Upper lobe of left lung (tissue), 6 donors: ENCODE results near the gene TYW1. TPM values are rescaled to one million over a fixed set of nuclear protein-coding genes. Genes with fewer than 3 reads are reported as not detected.
"Not testable (repeated sequence)": the region's sequence is repeated elsewhere in the genome, so short reads cannot be mapped to it uniquely, and the experiment has no call there.

Experiments used
- ATAC-seq, 2 donors: fragments of 200-7000 bp; cut with Tn5 transposase; one replicate each; pipeline ENCODE4 v1.9.1; 2022; ENCODE audit warnings: mild to moderate bottlenecking in 2 of 2, moderate library complexity in 2 of 2; ENCODE audit not compliant: low FRiP score in 2 of 2
- DNase-seq, 2 donors: peaks; one replicate each; pipeline ENCODE4 v3.0.0-alpha.2; 2019 to 2020
- H3K27ac ChIP-seq, 4 donors: fragments of 200-600 bp; sonication (generic); one replicate each; pipeline ENCODE4 v1.5.1; 2016 to 2019
- H3K27me3 ChIP-seq, 4 donors: fragments of 200-600 bp; sonication (generic); one replicate each; pipeline ENCODE4 v1.5.1; 2017 to 2019
- H3K36me3 ChIP-seq, 4 donors: fragments of 200-600 bp; sonication (generic); one replicate each; pipeline ENCODE4 v1.5.1; 2016 to 2019
- H3K4me1 ChIP-seq, 4 donors: fragments of 200-600 bp; sonication (generic); one replicate each; pipeline ENCODE4 v1.5.1; 2018 to 2019
- H3K4me3 ChIP-seq, 4 donors: fragments of 200-600 bp; sonication (generic); one replicate each; pipeline ENCODE4 v1.5.1; 2017 to 2019; ENCODE audit warnings: mild to moderate bottlenecking in 2 of 4, moderate library complexity in 1 of 4
- H3K9me3 ChIP-seq, 4 donors: fragments of 200-600 bp; sonication (generic); one replicate each; pipeline ENCODE4 v1.5.1; 2018 to 2019
- CTCF ChIP-seq, 6 experiments: fragments of 450-650 bp in 4 of 6; fragments of 200-600 bp in 2 of 6; sonication (generic) in 2 of 6; IDR thresholded peaks; one replicate each; pipeline ENCODE4 v1.5.1; 2016 to 2019; ENCODE audit warnings: antibody characterized with exemption in 6 of 6
- EP300 ChIP-seq, 4 donors: sonication (generic); formaldehyde crosslinking; IDR thresholded peaks; one replicate each; pipeline ENCODE4 v1.5.1; 2017; ENCODE audit warnings: antibody characterized with exemption in 4 of 4, control low read depth in 2 of 4
- POLR2A ChIP-seq, 4 donors: fragments of 450-650 bp; IDR thresholded peaks; one replicate each; pipeline ENCODE4 v1.5.1; 2016 to 2017; ENCODE audit warnings: antibody characterized with exemption in 4 of 4, mild to moderate bottlenecking in 2 of 4
- POLR2AphosphoS5 ChIP-seq, 2 donors: sonication (generic); formaldehyde crosslinking; IDR thresholded peaks; one replicate each; pipeline ENCODE4 v1.5.1; 2017; ENCODE audit warnings: antibody characterized with exemption in 2 of 2
- WGBS, 2 donors: methylation state at CpG; one replicate each; pipeline ENCODE4 v1.1.5; 2017 to 2018; 5-methylcytosine and 5-hydroxymethylcytosine counted together
- small RNA-seq, 4 donors: library from RNA; depleted of rRNA; stranded (forward); fragments of <200 nt; gene quantifications; one replicate each; pipeline ENCODE3, GENCODE V24; 2016
- total RNA-seq, 6 donors: library from RNA; depleted of rRNA in 4 of 6; stranded (reverse); fragments of >200 nt in 4 of 6; gene quantifications; one replicate each; pipeline versions ENCODE4 v1.1.0 to v1.2.1, GENCODE V29; 2016 to 2021
- donor health status: DM: no; HTN: no; CAD: no; lungs with moderate emphysema.
- donor health status: DM: no; HTN: yes; CAD: no; lungs with severe emphysema.

TYW1 gene
- total RNA-seq, 6 donors from 2014 or later = 13.9 to 40.9 (median 17.2) TPM

GRCh38 chr7:67259363-67259762 lies 262.7 kb downstream of the TYW1 start:
- 91 to 95% methylated on average over 6 of the region's 6 CpGs for WGBS, 2 donors
- not testable (repeated sequence) for H3K4me3 ChIP-seq, H3K9me3 ChIP-seq

GRCh38 chr7:67260166-67260586 lies 263.5 kb downstream of the TYW1 start:
- H3K27me3 ChIP-seq, DNase-seq, H3K9me3 ChIP-seq, ATAC-seq, H3K4me3 ChIP-seq, H3K36me3 ChIP-seq, H3K27ac ChIP-seq, H3K4me1 ChIP-seq: not testable (repeated sequence)
- WGBS, 2 donors = 77 to 94% methylated on average over 3 to 6 of the region's 6 CpGs

More at GRCh38 chr7:67259363-67259762, 262.7 kb downstream of the TYW1 start:
- not testable (repeated sequence) for ATAC-seq, H3K27ac ChIP-seq, H3K27me3 ChIP-seq, H3K4me1 ChIP-seq, H3K36me3 ChIP-seq, DNase-seq

- H3K36me3 ChIP-seq, DNase-seq, ATAC-seq, H3K27ac ChIP-seq, H3K4me3 ChIP-seq, H3K27me3 ChIP-seq, H3K4me1 ChIP-seq, H3K9me3 ChIP-seq: not testable (repeated sequence)
- WGBS, 2 donors = 79 to 83% methylated on average over 2 of the region's 2 CpGs
Measured at GRCh38 chr7:67264000-67264399, 267.4 kb downstream of the TYW1 start.

GRCh38 chr7:67266070-67266469 lies 269.4 kb downstream of the TYW1 start:
- not testable (repeated sequence) for ATAC-seq, H3K4me1 ChIP-seq, DNase-seq, H3K36me3 ChIP-seq, H3K27ac ChIP-seq, H3K9me3 ChIP-seq, H3K4me3 ChIP-seq, H3K27me3 ChIP-seq
- 62 to 84% methylated on average over 3 of the region's 3 CpGs for WGBS, 2 donors

GRCh38 chr7:67267914-67268313 lies 271.3 kb downstream of the TYW1 start:
- H3K27ac ChIP-seq = no peak overlapping the region
- H3K9me3 ChIP-seq = no peaks in the 10 kb centered on the region
- ATAC-seq = no peak
- no peaks in the 10 kb centered on the region for H3K4me1 ChIP-seq
- no peak for DNase-seq
- no peaks in the 10 kb centered on the region for H3K27me3 ChIP-seq
- H3K4me3 ChIP-seq = no peak overlapping the region
- 77 to 91% methylated on average over 7 of the region's 7 CpGs for WGBS, 2 donors
- no peak for TF ChIP-seq EP300 (IDR thresholded peaks at IDR 0.05)
- no peak for TF ChIP-seq CTCF (IDR thresholded peaks at IDR 0.05)
- no peak for TF ChIP-seq POLR2A (IDR thresholded peaks at IDR 0.05)
- TF ChIP-seq POLR2AphosphoS5 (IDR thresholded peaks at IDR 0.05) = no peak
- H3K36me3 ChIP-seq = no peaks in the 10 kb centered on the region

GRCh38 chr7:67269916-67270315 lies 273.3 kb downstream of the TYW1 start:
- H3K27ac ChIP-seq, H3K27me3 ChIP-seq, H3K9me3 ChIP-seq, ATAC-seq, H3K4me3 ChIP-seq, DNase-seq, H3K4me1 ChIP-seq, H3K36me3 ChIP-seq: not testable (repeated sequence)
- 95 to 98% methylated on average over 2 of the region's 2 CpGs for WGBS, 2 donors

Small RNA genes within 50 kb of the gene (small RNA-seq; reads per million reads assigned to genes)
- gene AC073089.1 (0 reads per million in 4 donors), gene MIR4650-1 (0 reads per million in 4 donors), gene RN7SL43P (0 reads per million in 4 donors)

Other genes starting within 250 kb of the TYW1 start
- gene TMEM248, start 75.6 kb upstream of the TYW1 start, total RNA-seq = 100 to 1,000 TPM in 5 of 6 donors, 10 to 100 TPM in 1; 55.5 to 153 (median 111) TPM
- 100 to 1,000 TPM in 4 of 6 donors, 10 to 100 TPM in 2; 34.6 to 172 (median 113) TPM for gene SBDS, start 1.2 kb upstream of the TYW1 start, total RNA-seq